Measurements from ENCODE around the gene ZNF550. TPM values are rescaled to one million over a fixed set of nuclear protein-coding genes. Genes with fewer than 3 reads are reported as not detected.

ZNF550 gene
- total RNA-seq, 1 experiment from 2014 or later = 18.2 TPM

DNA sequence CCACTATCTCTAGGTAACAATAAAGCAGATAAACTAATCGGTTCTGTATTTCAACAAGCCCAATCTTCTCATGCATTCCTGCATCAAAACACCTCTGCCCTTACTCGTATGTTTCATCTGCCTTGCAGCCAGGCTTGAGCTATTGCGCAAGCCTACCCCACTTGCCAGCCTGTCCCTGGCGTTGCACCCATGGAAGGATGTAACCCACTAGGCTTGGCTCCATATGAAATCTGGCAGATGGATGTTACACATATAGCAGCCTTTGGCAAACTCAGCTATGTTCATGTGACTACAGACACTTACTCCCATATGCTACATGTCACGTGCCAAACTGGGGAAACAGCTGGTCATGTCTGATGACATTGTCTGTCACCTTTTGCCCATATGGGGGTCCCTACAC, 44.4 kb downstream of the ZNF550 start:
- H4K20me1 ChIP-seq (ENCODE audit: insufficient read depth) = no peaks in the 10 kb centered on the region
- H3K36me3 ChIP-seq (ENCODE audit: low read depth) = 0 out of 2 replicates have a peak, but pooled peaks cover 4% of the 10 kb centered on the region
- ChIA-PET CTCF (no interaction called here), POLR2A (ENCODE audit: unreplicated experiment) (interaction anchor here (0.6 kb wide), 1 partner anchor 16 kb away, joined by 4 read pairs; the partner anchor contains the start of gene ZNF773)
- no peak overlapping the region for H2AFZ ChIP-seq
- TF ChIP-seq EZH2 (IDR thresholded peaks at IDR 0.05; ENCODE audit: low read depth) = no peak
- TF ChIP-seq, protein P1, sequence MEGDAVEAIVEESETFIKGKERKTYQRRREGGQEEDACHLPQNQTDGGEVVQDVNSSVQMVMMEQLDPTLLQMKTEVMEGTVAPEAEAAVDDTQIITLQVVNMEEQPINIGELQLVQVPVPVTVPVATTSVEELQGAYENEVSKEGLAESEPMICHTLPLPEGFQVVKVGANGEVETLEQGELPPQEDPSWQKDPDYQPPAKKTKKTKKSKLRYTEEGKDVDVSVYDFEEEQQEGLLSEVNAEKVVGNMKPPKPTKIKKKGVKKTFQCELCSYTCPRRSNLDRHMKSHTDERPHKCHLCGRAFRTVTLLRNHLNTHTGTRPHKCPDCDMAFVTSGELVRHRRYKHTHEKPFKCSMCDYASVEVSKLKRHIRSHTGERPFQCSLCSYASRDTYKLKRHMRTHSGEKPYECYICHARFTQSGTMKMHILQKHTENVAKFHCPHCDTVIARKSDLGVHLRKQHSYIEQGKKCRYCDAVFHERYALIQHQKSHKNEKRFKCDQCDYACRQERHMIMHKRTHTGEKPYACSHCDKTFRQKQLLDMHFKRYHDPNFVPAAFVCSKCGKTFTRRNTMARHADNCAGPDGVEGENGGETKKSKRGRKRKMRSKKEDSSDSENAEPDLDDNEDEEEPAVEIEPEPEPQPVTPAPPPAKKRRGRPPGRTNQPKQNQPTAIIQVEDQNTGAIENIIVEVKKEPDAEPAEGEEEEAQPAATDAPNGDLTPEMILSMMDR (conservative IDR thresholded peaks at IDR 0.05) = no peak
- no peak for DNase-seq
- H3K4me2 ChIP-seq = no peak overlapping the region
- H3K4me3 ChIP-seq = no peak overlapping the region
- H3K9me3 ChIP-seq (ENCODE audit: insufficient read depth, low read depth) = peaks cover 21% of the 10 kb centered on the region
- intact Hi-C loops (cut with micrococcal nuclease; ENCODE audit: unreplicated experiment) = no loop called here
- no TSS peak for BruUV-seq (replicated peaks)
- H3K27ac ChIP-seq = no peak overlapping the region
- H3K9me2 ChIP-seq (ENCODE audit: insufficient read depth) = no peaks in the 10 kb centered on the region
- no peaks in the 10 kb centered on the region for H3K27me3 ChIP-seq (ENCODE audit: insufficient read depth, low read depth)
- H3F3A ChIP-seq (ENCODE audit: insufficient read depth, low read depth) = no peaks in the 10 kb centered on the region
- H3K79me2 ChIP-seq (ENCODE audit: low read depth) = no peaks in the 10 kb centered on the region
- H3K4me1 ChIP-seq (replicated peaks; ENCODE audit: insufficient read depth) = no peaks in the 10 kb centered on the region

DNA sequence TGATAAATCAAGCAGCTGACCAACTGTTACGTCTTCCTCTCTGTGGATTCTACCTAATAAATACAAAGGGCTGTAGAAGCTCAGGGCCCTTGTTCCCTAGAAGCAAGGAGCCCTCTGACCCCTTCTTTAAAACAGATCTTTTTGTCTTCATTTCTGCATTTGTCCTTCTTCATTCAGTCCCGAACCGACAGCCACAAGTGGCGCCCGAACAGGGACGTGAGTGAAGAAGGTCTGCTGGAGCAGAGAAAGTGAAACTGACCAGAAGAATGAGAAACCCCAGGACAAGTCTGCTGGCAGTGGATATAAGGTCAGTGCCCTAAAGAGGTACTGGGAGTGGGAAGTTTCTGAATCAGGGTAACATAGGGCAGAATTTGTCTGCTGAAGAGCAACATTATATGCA, 46.8 kb downstream of the ZNF550 start:
- no peaks in the 10 kb centered on the region for H3F3A ChIP-seq (ENCODE audit: insufficient read depth, low read depth)
- H3K4me2 ChIP-seq = no peak overlapping the region
- TF ChIP-seq EZH2 (IDR thresholded peaks at IDR 0.05; ENCODE audit: low read depth) = no peak
- TF ChIP-seq, protein P1 (conservative IDR thresholded peaks at IDR 0.05) = no peak
- no peak overlapping the region for H3K4me3 ChIP-seq
- H3K9me3 ChIP-seq (ENCODE audit: insufficient read depth, low read depth) = peaks cover 21% of the 10 kb centered on the region
- H4K20me1 ChIP-seq (ENCODE audit: insufficient read depth) = no peaks in the 10 kb centered on the region
- no peaks in the 10 kb centered on the region for H3K27me3 ChIP-seq (ENCODE audit: insufficient read depth, low read depth)
- intact Hi-C loops (cut with micrococcal nuclease; ENCODE audit: unreplicated experiment) = no loop called here
- no peaks in the 10 kb centered on the region for H3K9me2 ChIP-seq (ENCODE audit: insufficient read depth)
- H2AFZ ChIP-seq = no peak overlapping the region
- no peak overlapping the region for H3K27ac ChIP-seq
- peaks cover 13% of the 10 kb centered on the region; the same call in 1 of the 2 replicates for H3K36me3 ChIP-seq (ENCODE audit: low read depth)
- H3K4me1 ChIP-seq (replicated peaks; ENCODE audit: insufficient read depth) = no peaks in the 10 kb centered on the region
- no peak for DNase-seq
- no peaks in the 10 kb centered on the region for H3K79me2 ChIP-seq (ENCODE audit: low read depth)
- ChIA-PET POLR2A (ENCODE audit: unreplicated experiment) (no interaction called here), CTCF (no interaction called here)
- BruUV-seq (replicated peaks) = no TSS peak

DNA sequence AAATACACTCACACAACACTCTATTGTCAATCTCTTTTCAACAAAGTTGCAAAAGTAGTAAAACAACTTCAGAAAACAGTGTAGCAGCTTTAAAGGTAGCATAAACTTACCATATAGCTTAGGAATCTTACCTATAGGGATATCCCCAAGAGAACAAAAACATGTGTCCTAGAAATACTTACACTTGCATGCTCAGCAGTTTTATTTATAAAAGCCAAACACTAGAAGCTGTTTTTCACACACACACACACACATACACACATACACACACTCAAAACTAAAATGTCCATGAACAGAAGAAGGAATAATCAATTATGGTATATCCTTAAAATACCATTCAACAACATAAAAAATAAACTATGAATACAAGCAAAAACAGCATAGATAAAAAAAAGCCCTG, 48.2 kb downstream of the ZNF550 start:
- Histone ChIP-seq H3K9me3 (ENCODE audit: insufficient read depth, low read depth) (peaks cover 32% of the 10 kb centered on the region), H3K4me3 (no peak overlapping the region), H4K20me1 (ENCODE audit: insufficient read depth) (no peaks in the 10 kb centered on the region), H3K9me2 (ENCODE audit: insufficient read depth) (no peaks in the 10 kb centered on the region), H3K27me3 (ENCODE audit: insufficient read depth, low read depth) (no peaks in the 10 kb centered on the region), H2AFZ (no peak overlapping the region), H3K79me2 (ENCODE audit: low read depth) (no peaks in the 10 kb centered on the region), H3K36me3 (ENCODE audit: low read depth) (peaks cover 25% of the 10 kb centered on the region), H3K4me2 (no peak overlapping the region), H3K4me1 (replicated peaks; ENCODE audit: insufficient read depth) (no peaks in the 10 kb centered on the region), H3K27ac (no peak overlapping the region), H3F3A (ENCODE audit: insufficient read depth, low read depth) (no peaks in the 10 kb centered on the region; the same call in 1 of the 2 replicates)
- ChIA-PET CTCF (no interaction called here), POLR2A (ENCODE audit: unreplicated experiment) (no interaction called here)
- no TSS peak for BruUV-seq (replicated peaks)
- no peak for TF ChIP-seq EZH2 (IDR thresholded peaks at IDR 0.05; ENCODE audit: low read depth)
- TF ChIP-seq, protein P1 (conservative IDR thresholded peaks at IDR 0.05) = no peak
- intact Hi-C loops (cut with micrococcal nuclease; ENCODE audit: unreplicated experiment) = no loop called here
- no peak for DNase-seq
